Stimulated activated naive CD8-positive, alpha-beta T cell treated with anti-CD3 and anti-CD28 coated beads, Interleukin-15, Interleukin-2, amounts not matched to agents 100 U/mL and 50 U/mL, for 24 hours (primary cell): ENCODE data around the gene CTTN.

Source experiments
- ATAC-seq: fragments of 150-1000 bp; cut with Tn5 transposase; one replicate; pipeline ENCODE4 v1.10.0; 2021
- DNase-seq: peaks from one replicate; pipeline ENCODE4 v3.0.0; 2021

CTTN gene

GRCh38 chr11:70409871-70410270, 11.5 kb downstream of the CTTN start:
- DNase-seq (no peak), ATAC-seq (no peak)

GRCh38 chr11:70410276-70411205, 12.2 kb downstream of the CTTN start:
- ATAC-seq, result no peak
- no peak for DNase-seq

GRCh38 chr11:70411713-70412452, 13.6 kb downstream of the CTTN start:
- no peak for DNase-seq
- no peak for ATAC-seq

GRCh38 chr11:70413151-70413550, 14.8 kb downstream of the CTTN start:
- DNase-seq (no peak), ATAC-seq (no peak)

DNA sequence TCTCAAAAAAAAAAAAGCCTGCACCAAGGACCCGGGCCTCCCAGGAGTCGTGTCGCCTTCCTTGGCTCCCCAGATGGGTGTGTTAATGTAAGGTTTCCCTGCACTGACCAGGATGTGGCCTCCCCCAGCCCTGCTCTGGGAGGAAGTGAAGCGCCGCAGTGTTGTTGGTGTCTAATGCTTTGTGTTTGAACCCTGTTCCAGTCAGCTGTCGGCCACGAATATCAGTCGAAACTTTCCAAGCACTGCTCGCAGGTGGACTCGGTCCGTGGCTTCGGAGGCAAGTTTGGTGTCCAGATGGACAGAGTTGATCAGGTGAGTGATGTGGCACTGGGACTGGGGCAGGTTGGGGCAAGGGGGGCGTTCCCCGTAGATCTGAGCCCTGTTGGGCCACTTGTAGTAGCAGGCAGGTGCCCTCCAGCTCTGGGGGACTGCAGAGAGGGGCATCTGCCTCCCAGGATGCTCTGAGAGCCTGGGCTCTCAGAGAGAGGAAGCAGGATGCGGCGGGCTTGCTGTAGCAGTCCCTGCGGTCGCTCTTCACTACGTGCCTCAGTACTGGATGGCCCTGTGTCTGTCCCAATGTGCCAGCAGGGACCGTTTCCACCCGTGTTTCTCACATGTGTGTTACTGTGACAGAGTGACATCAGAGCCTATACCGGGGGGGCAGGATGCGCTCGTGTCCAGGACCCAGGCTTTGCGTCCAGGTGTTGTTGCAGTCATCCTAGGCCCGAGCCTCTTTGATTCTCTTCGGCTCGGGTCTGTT, 16.2 kb downstream of the CTTN start:
- no peak for DNase-seq
- ATAC-seq, result no peak

GRCh38 chr11:70415191-70415590, 16.9 kb downstream of the CTTN start:
- DNase-seq (no peak), ATAC-seq (no peak)

DNA sequence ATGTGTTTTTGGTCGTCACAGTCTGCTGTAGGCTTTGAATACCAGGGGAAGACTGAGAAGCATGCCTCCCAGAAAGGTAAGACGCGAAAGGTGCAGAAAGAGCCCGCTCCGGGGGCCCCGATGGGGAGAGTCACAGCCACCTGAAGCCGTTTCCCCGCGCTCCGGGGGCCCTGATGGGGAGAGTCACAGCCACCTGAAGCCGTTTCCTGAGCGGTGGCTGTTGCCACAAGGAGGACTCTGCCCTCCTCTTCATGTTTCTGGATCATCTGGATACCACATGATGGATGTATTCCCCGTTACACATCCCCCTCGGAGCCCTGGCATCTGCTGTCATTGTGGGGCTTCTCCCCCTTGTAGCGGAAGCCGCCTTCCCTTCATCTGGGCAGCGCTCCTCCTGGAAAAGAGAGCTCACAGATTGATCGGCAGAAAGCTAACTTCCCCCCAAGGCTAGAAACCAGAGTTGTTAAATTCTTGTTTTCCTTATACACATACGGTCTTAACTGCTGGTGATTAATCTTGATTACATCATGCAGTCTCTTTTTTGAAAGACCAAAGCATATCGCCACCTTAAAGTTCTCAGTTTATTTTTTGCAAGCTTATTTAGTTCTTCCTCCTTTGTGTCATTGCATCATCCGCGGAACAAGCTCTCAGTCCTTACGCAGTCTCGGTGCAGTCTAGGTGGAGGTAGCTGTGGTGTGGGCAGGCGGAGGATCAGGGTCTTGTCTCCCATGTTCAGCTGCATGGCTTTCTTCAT, 17.5 kb downstream of the CTTN start:
- no peak for DNase-seq
- no peak for ATAC-seq

GRCh38 chr11:70416881-70417280, 18.6 kb downstream of the CTTN start:
- no peak for DNase-seq
- ATAC-seq, result no peak

DNA sequence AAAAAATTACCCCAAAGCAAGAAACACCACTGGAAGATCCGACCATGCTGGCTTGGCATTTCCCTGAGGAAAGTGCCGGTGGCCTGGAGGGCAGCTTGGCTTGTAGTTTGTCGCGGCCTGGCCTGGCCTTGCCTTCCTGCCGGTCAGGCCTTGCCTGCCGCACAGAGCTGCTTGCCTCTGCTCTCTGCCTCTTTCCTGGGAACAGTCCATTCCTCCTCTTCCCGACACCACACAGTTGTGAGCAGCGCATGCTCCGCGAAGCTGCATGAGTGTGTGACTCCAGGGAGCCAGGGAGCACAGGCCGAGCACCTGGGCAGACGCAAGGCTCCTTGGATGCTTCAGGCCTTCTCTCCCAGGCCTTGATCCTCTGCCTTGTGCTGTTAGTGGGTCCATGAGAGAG, 19.8 kb downstream of the CTTN start:
- no peak for ATAC-seq

DNA sequence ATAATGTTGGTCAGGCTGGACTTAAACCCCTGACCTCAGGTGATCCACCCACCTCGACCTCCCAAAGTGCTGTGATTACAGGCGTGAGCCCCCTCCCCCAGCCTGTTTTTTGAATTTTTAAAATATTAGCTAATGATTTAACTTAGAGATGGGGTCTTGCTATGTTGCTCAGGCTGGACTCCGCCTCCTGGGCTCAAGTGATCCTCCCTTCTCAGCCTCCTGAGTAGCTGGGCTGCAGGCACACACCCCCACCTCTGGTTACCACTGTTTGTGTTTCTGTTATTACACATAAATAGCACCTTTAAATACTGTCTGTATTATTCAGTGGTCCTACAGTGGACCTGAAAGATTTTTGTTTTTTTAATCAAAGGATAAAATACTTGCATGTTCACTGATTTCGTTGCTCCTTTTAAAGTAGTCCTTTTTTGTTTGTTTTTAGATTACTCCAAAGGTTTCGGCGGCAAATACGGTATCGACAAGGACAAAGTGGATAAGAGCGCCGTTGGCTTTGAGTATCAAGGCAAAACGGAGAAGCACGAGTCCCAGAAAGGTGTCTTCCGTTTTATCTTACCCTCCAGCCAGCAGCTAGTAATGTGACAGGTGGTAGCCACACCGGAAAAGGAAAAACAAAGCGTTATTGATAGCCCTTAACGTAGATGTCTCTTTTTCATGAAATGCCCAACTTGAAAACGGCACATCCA, 21.1 kb downstream of the CTTN start:
- ATAC-seq, result no peak
- no peak for DNase-seq

More for the DNA sequence above, 19.8 kb downstream of the CTTN start:
- DNase-seq, result no peak

- ATAC-seq, result no peak
- no peak for DNase-seq
Observed at GRCh38 chr11:70420008-70420464, 21.7 kb downstream of the CTTN start.

GRCh38 chr11:70420496-70420895, 22.2 kb downstream of the CTTN start:
- ATAC-seq, result no peak

GRCh38 chr11:70421123-70421522, 22.8 kb downstream of the CTTN start:
- no peak for ATAC-seq

More at GRCh38 chr11:70420496-70420895, 22.2 kb downstream of the CTTN start:
- no peak for DNase-seq

GRCh38 chr11:70422692-70423522, 24.6 kb downstream of the CTTN start:
- no peak for ATAC-seq
- DNase-seq, result no peak

More at GRCh38 chr11:70421123-70421522, 22.8 kb downstream of the CTTN start:
- DNase-seq, result no peak

GRCh38 chr11:70423523-70424505, 25.5 kb downstream of the CTTN start:
- ATAC-seq, result peak; percentile 76

GRCh38 chr11:70424765-70425344, 26.5 kb downstream of the CTTN start:
- no peak for ATAC-seq
- DNase-seq, result no peak

More at GRCh38 chr11:70423523-70424505, 25.5 kb downstream of the CTTN start:
- DNase-seq, result peak; percentile 63

DNA sequence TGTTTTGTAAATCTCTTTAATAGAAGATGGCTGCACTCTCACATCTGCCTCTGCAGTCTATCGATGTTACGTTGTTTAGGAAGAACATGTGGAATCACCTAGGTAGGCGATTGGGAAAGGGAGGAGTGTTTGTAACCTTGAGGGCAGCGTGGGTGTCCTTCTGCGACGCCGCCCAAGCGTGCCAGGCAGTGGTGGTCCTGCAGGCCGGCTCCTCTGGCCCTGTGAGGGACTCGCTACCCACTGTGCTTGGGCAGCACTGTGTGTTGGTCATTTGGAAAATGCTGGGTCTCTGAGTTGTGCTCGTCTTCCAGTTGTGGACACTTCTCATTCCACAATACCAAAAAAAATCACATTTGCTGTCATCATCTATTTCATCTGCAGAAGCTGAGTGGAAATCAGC, 29.1 kb downstream of the CTTN start:
- no peak for DNase-seq
- no peak for ATAC-seq

GRCh38 chr11:70428701-70429427, 30.5 kb downstream of the CTTN start:
- DNase-seq, result no peak

More at GRCh38 chr11:70428701-70429427, 30.5 kb downstream of the CTTN start:
- ATAC-seq, result no peak
